Stimulated activated CD8-positive, alpha-beta memory T cell treated with anti-CD3 and anti-CD28 coated beads, Interleukin-12 subunit alpha, Interleukin-12 subunit beta, amount 100 ng/mL, for 1 hour (primary cell): ENCODE results near the gene CHMP1A.
A peak's percentile ranks its signal among the peaks of the same experiment; 100 is the strongest.
"Not testable (repeated sequence)": the region's sequence is repeated elsewhere in the genome, so short reads cannot be mapped to it uniquely, and the experiment has no call there.

ENCODE experiments used
- DNase-seq: peaks from one replicate; pipeline ENCODE4 v3.0.0-alpha.2; 2020; ENCODE audit warnings: low read depth

The CHMP1A gene

DNA sequence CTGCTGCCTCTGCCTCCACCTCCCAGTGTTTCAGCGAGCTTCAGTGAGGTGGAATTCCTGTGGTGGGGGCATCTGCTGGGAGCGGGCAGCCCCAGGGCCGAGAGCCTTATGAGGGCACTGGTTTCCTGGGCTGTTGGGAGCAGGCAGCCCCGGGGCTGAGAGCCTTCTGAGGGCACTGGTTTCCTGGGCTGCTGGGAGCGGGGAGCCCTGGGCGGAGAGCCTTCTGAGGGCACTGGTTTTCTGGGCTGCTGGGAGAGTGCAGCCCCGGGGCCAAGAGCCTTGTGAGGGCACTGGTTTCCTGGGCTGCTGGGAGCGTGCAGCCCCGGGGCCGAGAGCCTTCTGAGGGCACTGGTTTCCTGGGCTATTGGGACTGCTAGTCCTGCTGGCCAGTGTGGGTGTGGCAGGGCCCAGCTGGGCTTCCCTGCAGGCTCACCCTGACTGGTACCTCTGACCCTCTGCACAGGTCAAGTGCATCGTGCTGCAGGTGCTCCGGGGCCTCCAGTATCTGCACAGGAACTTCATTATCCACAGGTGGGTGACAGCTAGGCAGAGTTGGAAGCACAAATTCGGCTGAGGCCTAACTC lies 34.6 kb upstream of the CHMP1A start:
- DNase-seq = no peak

DNA sequence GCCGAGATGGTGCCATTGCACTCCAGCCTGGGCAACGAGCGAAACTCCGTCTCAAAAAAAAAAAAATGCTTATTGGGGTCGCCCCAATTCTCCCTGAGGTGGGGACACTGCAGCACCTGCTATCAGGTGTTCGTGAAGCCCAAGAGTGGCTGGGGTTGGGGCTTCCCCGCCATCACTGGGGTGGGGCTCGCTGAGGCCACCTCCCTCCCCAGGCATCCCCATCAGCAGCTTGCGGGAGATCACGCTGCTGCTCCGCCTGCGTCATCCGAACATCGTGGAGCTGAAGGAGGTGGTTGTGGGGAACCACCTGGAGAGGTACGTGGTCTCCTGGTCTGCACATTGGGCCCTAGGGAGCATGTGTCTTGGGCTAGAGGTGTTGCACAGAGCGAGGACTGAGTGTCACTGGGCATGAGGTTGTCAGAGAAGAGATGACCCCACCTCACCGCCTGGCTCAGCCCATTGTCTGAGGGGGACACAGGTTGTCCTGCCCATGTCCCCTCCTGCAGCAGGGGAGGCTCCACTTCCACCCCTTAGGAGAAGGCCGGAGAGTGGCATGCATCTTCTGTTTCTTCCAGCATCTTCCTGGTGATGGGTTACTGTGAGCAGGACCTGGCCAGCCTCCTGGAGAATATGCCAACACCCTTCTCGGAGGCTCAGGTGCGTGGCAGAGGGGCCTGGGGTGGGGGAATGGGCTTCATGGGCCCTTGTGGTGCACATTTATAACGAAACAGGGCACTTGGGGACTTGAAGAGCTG lies 33.9 kb upstream of the CHMP1A start:
- no peak for DNase-seq

DNA sequence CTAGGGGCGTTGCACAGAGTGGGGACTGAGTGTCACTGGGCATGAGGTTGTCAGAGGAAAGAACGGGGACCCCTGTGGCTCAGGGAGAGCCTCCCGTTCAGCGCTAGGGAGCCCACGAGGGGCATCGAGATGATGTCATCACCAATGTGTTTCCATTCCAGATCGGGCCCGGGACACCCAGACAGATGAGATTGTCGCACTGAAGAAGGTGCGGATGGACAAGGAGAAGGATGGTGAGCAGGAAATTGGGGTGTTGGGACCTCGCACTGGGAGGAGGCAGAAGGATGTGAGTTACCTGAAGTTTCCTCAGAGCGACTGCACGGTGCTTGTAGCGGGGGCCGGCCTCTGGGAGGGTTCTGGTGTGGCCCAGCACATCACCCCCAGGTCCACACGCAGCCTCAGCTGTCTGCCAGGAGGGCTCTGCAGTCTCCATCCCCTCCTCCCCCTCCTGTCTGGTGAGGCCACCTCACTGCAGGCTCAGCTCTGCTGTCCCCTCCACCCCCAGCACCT lies 32.9 kb upstream of the CHMP1A start:
- no peak for DNase-seq

DNA sequence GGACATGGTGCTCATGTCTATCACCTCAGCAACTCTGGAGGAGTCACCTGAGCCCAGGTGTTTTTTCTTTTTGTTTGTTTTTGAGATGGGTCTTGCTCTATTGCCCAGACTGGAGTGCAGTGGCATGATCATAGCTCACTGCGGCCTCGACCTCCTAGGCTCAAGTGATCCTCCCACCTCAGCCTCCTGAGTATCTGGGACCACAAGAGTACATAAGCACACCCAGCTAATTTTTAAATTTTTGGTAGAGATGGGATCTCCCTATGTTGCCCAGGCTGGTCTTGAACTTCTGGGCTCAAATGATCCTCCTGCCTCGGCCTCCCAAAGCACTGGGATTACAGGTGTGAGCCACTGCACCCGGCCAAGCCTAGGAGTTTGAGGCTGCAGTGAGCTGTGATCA lies 32.1 kb upstream of the CHMP1A start:
- not testable (repeated sequence) for DNase-seq

DNA sequence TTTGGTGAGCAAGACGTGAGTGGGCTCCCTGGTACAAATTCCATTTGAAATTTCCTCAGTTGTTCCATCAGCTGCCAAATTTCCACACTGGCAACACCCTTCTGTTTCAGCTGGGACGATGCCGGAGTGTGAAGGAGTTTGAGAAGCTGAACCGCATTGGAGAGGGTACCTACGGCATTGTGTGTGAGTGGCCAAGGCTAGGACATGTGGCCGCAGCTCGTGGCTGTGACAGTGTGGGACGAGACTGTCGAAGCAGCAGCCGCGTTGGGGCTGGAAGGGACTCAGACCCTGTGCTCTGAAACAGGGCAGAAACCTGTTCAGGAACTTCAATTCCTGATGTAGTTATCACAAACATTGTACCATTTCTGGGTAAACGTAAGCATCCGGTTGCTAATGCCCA lies 31.6 kb upstream of the CHMP1A start:
- no peak for DNase-seq

DNA sequence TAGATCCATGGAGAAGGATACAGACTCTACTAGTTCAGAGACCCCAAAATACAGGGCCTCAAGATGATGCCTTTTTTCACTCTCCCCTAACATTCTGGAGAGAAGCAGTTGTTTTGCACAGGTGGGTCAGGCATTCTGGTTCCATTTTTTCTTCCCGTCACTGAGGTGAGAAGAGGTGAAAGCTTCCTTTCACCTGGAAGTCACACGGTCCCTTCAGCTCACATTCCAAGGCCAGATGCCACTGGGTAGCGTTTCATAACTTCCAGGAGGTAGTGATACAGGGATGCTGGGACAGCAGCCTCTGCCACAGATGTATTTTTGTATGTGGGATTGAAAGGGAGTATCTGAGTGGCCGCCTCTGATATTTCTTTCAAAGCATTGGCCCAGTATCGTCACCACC lies 30.9 kb upstream of the CHMP1A start:
- DNase-seq = no peak

DNA sequence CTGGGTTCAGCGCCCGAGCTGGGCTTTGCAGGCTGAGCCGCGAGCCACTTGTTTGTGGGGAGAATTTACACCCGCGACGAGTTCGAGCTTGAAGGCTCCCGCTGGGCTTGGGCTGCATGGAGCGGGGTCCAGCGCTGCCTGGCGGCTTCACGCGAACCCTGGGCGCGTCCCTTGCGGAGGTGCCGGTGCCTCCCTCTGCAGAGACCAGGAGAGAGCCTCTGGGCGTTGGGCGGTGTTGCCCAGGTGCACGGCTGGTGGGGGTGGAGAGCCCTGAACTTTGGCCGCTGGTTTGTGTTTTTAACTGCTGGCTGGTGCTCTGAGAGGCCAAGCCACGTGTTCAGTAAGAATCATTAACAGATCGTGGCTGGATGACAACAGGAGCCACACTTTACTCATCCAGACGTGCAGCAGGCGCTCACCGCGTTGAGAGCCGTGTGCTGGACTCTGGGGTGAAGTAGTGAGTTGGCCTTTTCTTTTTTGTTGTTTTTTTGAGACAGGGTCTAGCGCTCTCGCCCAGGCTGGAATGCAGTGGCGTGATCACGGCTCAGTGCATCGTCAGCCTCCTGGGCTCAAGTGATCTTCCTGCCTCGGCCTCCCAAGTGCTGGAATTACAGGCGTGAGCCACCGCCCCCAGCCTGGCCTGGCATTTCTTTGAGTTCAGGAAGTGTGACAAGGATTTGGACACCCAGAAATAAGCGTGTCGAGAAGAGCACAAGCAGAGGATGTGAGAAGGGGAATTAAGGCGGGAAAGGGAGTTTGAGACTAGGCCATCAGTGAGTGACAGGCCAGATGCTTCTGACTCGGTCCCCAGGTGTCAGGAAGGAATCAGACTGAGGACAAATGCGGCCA lies 29.8 kb upstream of the CHMP1A start:
- no peak for DNase-seq

DNA sequence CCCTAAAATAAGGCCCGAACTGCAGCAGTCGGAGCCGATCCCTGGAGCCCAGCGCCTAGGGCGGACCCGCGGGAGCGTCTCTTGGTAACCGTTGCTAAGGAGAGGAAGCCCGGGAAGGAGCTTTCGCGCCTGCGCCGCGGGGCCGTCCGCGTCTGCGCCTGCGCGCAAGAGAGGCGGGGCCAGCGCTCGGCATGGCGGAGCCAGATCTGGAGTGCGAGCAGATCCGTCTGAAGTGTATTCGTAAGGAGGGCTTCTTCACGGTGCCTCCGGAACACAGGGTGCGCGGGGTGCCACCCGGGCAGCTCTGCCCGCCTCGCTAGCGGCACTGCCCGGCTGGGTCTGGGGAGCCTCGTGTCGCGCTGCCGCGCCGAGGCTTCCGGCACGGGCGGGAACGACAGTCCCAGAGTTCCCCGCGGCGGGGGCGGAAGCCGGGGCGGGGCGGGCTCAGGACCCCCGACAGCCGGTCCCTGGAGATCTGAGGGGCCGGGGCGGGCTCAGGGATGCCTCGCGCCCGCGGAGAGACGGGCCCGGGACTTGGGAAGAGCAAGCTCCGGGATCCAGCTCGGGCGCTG lies 29.1 kb upstream of the CHMP1A start, which contains the start of gene CDK10:
TSS of gene CDK10 (plus strand) at position 170 of the 572 bp plus-strand sequence. CDS start at position 192, 22 bp downstream.
- DNase-seq = peak; percentile 85

DNA sequence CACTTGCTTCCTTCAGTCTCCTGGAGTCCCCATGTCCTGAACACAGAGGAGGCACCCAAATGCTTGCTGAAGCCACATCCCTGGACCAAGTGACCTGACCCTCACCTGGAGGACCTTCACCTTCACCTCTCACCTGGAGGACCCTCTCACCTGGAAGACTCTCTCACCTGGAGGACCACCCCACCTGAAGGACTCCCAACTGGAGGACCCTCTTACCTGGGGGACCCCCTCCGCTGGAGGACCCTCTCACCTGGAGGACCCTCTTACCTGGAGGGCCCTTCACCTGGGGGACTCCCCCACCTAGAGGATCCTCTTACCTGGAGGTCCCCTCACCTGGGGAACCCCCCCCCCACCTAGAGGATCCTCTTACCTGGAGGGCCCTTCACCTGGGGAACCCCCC lies 28.4 kb upstream of the CHMP1A start:
- DNase-seq = no peak

DNA sequence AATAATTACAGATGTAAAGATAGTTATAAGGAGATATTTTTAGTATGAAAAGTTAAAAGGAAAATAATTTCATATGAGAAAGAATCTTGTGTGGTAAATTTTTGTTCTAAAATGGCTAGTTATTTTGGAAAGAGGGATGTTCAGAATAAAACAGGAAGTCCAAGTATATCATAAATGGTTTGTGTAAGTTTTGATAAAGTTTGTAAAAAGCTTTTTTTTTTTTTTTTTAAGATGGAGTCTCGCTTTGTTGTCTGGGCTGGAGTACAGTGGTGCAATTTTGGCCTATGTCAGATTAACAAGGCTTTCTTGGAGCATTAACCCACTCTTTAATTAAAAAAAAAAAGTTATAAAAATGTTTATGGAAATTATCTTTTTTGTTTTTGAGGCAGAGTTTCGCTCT lies 20.8 kb upstream of the CHMP1A start:
- no peak for DNase-seq

DNA sequence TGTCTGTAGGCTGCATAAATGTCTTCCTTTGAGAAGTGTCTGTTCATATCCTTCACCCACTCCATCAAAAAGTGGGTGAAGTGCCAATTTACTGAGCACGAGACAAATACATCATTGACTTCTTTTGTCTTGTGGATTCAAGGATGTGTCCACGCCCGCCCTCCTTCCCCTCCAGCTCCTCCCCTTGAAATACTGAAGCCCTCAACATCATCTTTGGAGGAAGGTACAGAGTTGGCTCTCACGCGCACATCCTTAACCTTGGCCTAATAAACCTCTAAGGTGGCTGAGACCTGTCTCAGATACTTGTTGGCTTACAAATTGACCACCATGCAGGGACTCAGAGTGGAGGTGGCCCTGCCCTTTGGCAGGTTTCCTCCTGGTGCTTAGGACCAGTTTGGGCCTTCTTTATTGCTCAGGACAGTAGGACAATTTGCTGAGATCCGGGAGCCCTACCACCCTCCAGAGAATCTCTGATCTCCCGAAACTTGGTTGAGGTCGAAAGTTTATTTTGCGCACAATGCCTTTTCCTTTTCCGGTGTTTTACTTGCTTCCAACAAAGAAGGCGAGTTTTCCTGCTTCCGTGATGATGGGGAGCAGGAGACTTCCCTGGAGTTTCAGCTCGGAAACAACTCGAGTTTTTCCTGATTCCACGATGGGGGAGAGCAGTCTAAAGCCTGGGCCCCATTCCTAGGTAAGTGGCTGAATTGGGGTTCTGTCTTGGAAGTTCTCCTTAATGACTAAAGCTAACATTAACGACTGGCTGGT lies 14.9 kb upstream of the CHMP1A start:
- no peak for DNase-seq

DNA sequence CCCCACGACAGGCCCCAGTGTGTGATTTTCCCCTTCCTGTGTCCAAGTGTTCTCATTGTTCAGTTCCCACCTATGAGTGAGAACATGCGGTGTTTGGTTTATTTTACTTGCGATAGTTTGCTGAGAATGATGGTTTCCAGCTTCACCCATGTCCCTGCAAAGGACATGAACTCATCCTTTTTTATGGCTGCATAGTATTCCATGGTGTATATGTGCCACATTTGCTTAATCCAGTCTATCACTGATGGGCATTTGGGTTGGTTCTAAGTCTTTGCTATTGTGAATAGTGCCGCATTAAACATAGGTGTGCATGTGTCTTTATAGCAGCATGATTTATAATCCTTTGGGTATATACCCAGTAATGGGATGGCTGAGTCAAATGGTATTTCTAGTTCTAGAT lies 14.1 kb upstream of the CHMP1A start:
- not testable (repeated sequence) for DNase-seq

DNA sequence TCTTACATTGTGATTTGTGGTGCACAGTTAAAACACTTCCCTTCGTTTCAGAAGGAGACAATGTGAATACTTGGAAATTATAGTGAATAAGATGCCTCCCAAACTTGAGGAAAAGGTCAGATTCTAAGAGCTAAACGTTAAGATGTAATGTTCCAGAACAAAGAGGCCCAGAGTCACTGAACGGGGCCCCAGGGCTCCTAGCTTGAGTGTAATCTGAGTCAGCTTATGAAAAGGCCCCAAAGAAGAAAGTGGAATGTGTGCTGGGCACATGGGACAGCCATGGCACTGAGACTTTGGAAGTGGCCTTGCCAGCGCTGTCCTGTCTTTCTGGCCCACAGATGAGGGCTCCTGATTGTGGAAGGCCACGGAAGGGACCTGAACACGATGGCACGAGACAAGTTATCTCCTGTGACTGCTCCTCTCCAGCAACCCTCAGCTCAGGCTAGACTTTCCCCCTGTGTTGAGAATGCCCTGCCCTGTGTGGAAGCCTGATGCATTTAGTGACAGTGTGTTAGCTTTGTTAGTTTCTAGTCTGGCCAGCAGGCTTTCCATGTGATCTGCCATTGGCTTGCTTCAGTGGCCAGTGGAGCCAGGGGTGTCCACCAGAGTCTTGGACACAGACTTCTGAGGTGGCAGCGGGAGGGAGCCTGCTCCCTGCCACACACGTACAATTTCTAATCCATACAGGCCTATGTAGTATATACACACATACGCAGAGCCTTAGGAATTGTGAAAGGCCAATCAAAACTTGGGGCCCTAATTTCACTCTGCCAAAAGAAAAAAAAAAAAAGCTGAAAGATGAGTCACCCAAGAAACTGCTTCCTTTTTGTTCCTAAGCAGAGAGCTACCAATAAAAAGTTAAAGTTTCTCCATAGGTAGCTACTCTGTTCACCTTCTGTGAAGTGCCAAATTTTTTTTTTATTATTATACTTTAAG lies 13.3 kb upstream of the CHMP1A start:
- DNase-seq = no peak

DNA sequence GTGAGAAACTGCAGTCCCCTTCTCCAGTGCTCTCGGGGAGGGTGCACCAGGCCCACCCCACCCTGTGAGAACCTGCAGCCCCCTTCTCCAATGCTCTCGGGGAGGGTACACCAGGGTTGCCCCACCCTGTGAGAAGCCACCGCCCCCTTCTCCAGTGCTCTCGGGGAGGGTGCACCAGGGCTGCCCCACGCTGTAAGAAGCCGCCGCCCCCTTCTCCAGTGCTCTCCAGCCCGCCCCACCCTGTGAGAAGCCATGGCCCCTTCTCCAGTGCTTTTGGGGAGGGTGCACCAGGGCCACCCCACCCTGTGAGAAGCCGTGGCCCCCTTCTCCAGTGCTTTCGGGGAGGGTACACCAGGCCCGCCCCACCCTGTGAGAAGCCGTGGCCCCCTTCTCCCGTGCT lies 12.2 kb upstream of the CHMP1A start:
- DNase-seq = no peak

DNA sequence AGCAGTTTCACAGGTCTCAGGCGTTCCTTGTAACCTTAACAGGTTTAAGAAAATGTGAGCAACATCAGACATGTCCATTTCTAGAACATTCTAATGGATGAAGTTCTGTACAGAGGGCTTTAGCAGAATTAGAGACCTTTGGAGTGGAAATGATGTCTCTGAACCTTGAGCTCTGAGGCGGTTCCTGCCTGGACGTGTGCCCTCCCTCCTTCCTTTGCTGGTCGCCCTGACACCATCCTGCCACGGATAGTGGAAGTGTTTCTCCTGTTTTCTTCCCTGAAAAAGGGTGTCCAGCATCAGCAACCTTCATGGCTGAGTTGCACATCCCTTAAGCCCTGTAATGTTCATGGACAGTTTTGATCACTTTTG lies 11.3 kb upstream of the CHMP1A start:
- no peak for DNase-seq

DNA sequence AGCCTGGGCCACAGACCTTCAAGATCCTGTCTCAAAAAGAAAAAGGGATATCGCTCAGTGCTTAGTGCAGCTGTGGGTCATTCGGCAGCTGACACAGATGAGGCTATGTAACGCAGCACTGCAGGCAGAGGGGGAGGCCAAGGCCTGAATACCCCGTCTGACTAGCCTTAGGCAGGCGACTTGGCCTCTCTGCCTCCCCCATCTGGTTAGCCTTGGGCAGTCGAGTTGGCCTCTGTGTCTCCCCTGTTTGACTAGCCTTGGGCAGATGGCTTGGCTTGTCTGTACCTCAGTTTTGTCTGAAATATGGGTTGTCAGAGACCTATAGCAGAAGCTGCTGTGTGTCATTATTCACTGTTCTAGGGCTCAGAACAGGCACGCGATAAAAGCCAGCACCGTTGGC lies 10.1 kb upstream of the CHMP1A start:
- DNase-seq = no peak

DNA sequence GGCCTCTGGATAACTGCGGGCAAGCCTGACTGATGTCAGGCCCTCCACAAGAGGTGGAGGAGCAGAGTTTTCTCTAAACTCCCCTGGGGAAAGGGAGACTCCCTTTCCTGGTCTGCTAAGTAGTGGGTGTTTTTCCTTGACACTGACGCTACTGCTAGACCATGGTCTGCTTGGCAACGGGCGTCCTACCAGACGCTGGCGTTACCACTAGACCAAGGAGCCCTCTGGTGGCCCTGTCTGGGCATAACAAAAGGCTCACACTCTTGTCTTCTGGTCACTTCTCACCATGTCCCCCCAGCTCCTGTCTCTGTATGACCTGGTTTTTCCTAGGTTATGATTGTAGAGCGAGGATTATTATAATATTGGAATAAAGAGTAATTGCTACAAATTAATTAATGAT lies 9.5 kb upstream of the CHMP1A start:
- not testable (repeated sequence) for DNase-seq

DNA sequence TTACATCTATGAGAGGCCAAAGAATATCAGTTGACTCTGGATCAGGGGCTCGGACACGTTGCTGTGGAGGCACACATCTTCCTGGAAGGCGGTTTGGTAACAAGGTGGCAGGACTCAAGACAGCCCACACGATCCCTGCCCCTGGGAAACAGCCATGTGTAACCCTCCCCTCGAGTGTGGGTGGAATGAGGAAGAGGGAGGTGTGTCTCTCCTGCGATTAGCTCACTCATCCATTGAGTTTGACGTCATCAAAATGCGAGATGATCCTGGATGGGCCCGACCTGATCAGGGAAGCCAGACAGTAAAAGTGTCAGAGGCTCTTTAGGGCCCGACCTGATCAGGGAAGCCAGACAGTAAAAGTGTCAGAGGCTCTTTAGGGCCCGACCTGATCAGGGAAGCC lies 6.7 kb upstream of the CHMP1A start:
- DNase-seq = not testable (repeated sequence)

DNA sequence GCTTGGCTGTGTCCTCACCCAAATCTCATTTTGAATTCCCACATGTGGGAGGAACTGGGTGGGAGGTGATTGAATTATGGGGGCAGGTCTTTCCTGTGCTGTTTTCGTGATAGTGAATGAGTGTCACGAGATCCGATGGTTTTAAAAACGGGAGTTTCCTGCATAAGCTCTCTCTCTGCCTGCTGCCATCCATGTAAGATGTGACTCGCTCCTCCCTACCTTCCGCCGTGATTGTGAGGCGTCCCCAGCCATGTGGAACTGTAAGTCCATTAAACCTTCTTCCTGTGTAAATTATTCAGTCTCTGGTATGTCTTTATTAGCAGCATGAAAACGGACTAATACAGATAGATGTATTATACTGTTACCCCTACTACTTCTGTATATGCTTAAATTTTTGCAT lies 3.7 kb upstream of the CHMP1A start:
- DNase-seq = no peak

DNA sequence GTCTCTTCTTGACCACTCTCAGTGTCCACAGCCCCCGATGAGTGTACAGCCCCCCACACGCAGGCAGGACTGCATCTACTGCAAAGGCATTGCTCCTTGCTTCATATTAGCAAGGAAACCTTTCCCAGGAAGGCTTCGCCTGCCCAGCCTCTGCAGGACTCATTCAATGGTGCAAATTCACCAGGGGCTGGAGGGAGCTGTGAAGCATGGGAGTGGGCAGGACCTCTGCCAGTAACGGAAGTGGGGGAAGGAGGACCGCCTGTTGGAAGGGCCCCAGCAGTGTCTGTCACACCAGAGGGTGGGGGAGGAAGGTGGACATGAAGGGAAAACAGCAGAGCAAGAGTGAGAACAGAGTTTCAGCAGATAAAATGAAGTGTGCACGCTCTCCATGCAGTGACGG lies 2.6 kb upstream of the CHMP1A start:
- no peak for DNase-seq
